ENCODE data around the gene MAGIX. TPM values are rescaled to one million over a fixed set of nuclear protein-coding genes. Genes with fewer than 3 reads are reported as not detected.

MAGIX gene
- total RNA-seq, 1 donor from 2014 or later = 3.1 TPM

DNA sequence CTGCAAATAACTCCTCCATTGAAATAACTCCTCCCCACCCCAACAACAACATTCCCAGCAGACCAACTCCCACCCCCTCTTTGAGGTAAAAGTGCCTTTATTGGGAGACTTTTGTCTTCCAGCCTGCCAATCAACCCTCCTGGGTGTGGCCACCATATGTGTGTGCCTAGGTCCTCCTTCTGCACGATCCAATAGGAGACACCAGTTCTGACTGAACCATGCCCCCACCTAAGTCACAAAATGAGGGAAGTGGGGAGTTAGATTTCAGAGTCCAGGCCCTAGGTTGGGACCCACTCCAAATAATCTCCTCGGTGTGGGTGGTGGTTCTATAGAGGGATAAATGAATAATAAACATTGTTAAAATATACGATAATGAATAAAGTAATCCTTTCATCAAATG, 12.2 kb downstream of the MAGIX start:
- peaks cover 27% of the 10 kb centered on the region for H3K36me3 Mint-ChIP-seq (ENCODE audit: insufficient read depth)
- TF ChIP-seq, protein P1, sequence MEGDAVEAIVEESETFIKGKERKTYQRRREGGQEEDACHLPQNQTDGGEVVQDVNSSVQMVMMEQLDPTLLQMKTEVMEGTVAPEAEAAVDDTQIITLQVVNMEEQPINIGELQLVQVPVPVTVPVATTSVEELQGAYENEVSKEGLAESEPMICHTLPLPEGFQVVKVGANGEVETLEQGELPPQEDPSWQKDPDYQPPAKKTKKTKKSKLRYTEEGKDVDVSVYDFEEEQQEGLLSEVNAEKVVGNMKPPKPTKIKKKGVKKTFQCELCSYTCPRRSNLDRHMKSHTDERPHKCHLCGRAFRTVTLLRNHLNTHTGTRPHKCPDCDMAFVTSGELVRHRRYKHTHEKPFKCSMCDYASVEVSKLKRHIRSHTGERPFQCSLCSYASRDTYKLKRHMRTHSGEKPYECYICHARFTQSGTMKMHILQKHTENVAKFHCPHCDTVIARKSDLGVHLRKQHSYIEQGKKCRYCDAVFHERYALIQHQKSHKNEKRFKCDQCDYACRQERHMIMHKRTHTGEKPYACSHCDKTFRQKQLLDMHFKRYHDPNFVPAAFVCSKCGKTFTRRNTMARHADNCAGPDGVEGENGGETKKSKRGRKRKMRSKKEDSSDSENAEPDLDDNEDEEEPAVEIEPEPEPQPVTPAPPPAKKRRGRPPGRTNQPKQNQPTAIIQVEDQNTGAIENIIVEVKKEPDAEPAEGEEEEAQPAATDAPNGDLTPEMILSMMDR (IDR thresholded peaks at IDR 0.05; ENCODE audit: unreplicated experiment) = no peak
- DNase-seq (ENCODE audit: low spot score, unreplicated experiment) = no peak
- H3K4me1 Mint-ChIP-seq (ENCODE audit: low read depth) = no peaks in the 10 kb centered on the region
- H3K9me3 Mint-ChIP-seq (ENCODE audit: low read depth) = peaks cover 6% of the 10 kb centered on the region
- H3K4me3 Mint-ChIP-seq (ENCODE audit: low read depth) = no peak overlapping the region
- H3K27me3 Mint-ChIP-seq = peaks cover 21% of the 10 kb centered on the region
- no peak overlapping the region for H3K27ac Mint-ChIP-seq

DNA sequence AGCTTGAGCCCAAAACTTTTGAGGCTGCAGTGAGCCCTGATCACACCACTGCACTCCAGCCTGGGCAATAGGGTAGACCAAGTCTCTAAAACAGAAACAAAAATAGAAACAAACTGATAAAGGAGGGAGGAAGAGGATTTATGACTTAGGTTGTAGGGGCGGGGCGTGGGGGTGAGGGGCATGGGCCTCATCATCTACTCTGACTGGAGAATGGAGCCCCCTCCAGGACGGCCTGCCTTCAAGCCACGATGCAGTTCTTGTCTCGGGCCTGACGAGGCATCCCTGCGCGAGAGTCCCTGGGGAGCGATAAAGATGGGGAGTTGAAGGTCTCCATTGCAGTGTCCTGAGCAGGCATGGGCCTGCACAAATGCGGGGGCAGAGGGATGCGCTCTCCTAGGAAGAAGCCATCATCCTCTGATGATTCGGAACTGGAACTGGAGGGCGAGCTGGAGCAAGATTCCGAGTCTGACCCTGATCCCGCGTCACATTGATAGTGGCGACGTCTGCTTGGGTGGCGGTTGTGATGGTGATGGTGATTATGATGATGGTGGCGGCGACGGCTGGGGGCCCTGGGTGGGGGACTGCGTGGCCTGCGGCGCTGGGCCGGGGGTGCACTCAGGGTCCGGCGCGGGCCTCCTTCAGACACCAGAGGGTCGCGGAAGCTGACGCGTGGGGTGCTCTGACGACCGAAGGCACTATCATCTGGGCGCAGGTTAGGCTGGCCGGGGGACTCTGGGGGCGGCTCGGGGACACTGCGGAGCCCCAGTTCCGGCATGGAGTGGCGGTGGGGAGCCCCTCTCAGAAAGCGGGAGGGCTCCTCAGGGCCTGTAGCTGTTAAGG, 13.1 kb downstream of the MAGIX start:
- no peak overlapping the region for H3K4me3 Mint-ChIP-seq (ENCODE audit: low read depth)
- TF ChIP-seq, protein P1 (IDR thresholded peaks at IDR 0.05; ENCODE audit: unreplicated experiment) = no peak
- peaks cover 21% of the 10 kb centered on the region for H3K27me3 Mint-ChIP-seq
- no peak for DNase-seq (ENCODE audit: low spot score, unreplicated experiment)
- H3K36me3 Mint-ChIP-seq (ENCODE audit: insufficient read depth) = peaks cover 30% of the 10 kb centered on the region
- peaks cover 10% of the 10 kb centered on the region for H3K9me3 Mint-ChIP-seq (ENCODE audit: low read depth)
- H3K4me1 Mint-ChIP-seq (ENCODE audit: low read depth) = no peaks in the 10 kb centered on the region
- H3K27ac Mint-ChIP-seq = no peak overlapping the region

- no peak overlapping the region for H3K27ac Mint-ChIP-seq
- H3K4me1 Mint-ChIP-seq (ENCODE audit: low read depth) = no peaks in the 10 kb centered on the region
- peaks cover 10% of the 10 kb centered on the region for H3K9me3 Mint-ChIP-seq (ENCODE audit: low read depth)
- H3K27me3 Mint-ChIP-seq = peaks cover 14% of the 10 kb centered on the region
- no peak overlapping the region for H3K4me3 Mint-ChIP-seq (ENCODE audit: low read depth)
- DNase-seq (ENCODE audit: low spot score, unreplicated experiment) = no peak
- peaks cover 31% of the 10 kb centered on the region for H3K36me3 Mint-ChIP-seq (ENCODE audit: insufficient read depth)
- TF ChIP-seq, protein P1 (IDR thresholded peaks at IDR 0.05; ENCODE audit: unreplicated experiment) = no peak
Measured at GRCh38 chrX:49176421-49177326, 14.1 kb downstream of the MAGIX start.

DNA sequence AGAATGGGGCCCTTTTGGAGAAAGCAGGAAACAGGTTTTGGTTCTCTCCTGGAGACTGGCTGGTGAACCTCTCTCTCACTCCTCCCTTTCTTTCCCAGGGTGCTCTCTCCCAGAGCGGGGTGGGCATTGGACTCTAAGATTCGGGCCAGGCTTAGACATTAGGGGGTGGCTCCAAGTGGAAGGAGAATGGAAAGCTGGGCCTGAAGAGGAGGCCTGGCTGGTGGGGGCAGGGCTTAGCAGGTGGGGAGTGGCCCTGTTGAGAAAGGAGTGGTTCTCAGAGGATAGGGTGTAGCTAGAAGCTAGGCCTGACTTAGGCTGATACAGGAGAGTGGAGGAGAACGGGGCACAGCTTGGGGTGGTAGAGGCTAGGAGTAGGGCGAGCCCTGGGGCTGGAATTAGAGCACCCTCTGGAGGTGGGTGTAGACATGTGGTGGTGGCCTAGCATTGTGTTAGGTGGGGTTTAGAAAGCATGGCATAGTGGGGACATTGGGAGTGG, 14.8 kb downstream of the MAGIX start:
- Mint-ChIP-seq H3K4me1 (ENCODE audit: low read depth) (no peaks in the 10 kb centered on the region), H3K9me3 (ENCODE audit: low read depth) (peaks cover 13% of the 10 kb centered on the region), H3K4me3 (ENCODE audit: low read depth) (no peak overlapping the region), H3K27me3 (peaks cover 10% of the 10 kb centered on the region), H3K27ac (no peak overlapping the region), H3K36me3 (ENCODE audit: insufficient read depth) (peaks cover 35% of the 10 kb centered on the region)
- no peak for DNase-seq (ENCODE audit: low spot score, unreplicated experiment)
- TF ChIP-seq, protein P1 (IDR thresholded peaks at IDR 0.05; ENCODE audit: unreplicated experiment) = no peak

GRCh38 chrX:49177873-49178480, 15.4 kb downstream of the MAGIX start:
- Mint-ChIP-seq H3K4me1 (ENCODE audit: low read depth) (no peaks in the 10 kb centered on the region), H3K27me3 (peaks cover 5% of the 10 kb centered on the region), H3K36me3 (ENCODE audit: insufficient read depth) (peaks cover 36% of the 10 kb centered on the region), H3K27ac (no peak overlapping the region), H3K9me3 (ENCODE audit: low read depth) (peaks cover 15% of the 10 kb centered on the region), H3K4me3 (ENCODE audit: low read depth) (no peak overlapping the region)
- DNase-seq (ENCODE audit: low spot score, unreplicated experiment) = no peak
- TF ChIP-seq, protein P1 (IDR thresholded peaks at IDR 0.05; ENCODE audit: unreplicated experiment) = no peak

Data from progenitor cell of endocrine pancreas (in vitro differentiated cells).